ENCODE results near the gene UCN2. TPM values are rescaled to one million over a fixed set of nuclear protein-coding genes. Genes with fewer than 3 reads are reported as not detected.

The UCN2 gene
- total and polyA plus RNA-seq, 2 of the 8 experiments (the other 6 are each of a cell fraction or from before 2014, with no cell fraction given), result 0.14 TPM; not detected in 1

DNA sequence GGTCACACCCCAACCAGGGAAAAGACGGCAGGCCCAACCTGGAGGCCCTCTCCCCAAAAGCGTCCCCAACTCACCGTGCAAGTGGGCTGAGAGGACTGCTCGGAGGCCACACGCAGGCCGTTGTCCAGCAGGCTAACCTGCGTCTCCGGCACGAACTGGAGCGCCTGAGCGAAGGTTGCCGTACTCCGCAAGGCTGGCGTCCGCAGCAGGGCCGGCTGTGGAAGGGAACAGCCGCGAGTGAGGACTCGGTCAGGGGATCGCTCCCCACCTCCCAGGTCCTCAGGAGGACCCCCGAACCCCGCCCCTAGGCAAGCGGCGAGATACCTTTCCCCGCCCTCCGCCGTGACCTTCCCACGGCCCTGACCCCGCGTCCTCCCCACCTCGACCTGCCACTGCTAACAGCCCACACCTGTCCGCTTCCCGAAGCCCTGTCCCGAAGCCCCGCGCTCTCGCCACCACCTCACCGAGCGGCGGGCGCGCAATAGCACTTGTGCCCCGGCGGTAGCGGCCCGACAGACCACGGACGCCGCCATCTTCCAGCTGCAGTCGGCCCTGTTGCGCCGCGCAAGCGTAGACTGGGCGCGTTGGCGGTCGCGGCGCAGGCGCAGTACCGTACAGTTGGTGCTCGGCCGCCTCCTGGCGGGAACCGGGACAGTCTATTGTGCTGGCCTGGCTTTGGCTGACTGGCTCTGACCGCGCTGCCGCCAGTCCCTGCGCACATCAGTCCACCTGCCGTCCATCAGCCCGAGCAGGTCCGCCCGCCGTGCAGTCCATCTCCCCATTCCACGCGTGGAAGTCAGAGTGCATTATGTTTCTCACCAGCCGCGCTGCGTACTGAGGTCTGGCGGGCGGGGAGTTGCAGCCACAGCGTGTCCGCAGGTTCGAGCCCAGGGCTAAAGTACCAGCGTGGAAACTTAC lies 45.8 kb upstream of the UCN2 start, which contains the start of gene UQCRC1 (continued):
- TF ChIP-seq, protein P1, sequence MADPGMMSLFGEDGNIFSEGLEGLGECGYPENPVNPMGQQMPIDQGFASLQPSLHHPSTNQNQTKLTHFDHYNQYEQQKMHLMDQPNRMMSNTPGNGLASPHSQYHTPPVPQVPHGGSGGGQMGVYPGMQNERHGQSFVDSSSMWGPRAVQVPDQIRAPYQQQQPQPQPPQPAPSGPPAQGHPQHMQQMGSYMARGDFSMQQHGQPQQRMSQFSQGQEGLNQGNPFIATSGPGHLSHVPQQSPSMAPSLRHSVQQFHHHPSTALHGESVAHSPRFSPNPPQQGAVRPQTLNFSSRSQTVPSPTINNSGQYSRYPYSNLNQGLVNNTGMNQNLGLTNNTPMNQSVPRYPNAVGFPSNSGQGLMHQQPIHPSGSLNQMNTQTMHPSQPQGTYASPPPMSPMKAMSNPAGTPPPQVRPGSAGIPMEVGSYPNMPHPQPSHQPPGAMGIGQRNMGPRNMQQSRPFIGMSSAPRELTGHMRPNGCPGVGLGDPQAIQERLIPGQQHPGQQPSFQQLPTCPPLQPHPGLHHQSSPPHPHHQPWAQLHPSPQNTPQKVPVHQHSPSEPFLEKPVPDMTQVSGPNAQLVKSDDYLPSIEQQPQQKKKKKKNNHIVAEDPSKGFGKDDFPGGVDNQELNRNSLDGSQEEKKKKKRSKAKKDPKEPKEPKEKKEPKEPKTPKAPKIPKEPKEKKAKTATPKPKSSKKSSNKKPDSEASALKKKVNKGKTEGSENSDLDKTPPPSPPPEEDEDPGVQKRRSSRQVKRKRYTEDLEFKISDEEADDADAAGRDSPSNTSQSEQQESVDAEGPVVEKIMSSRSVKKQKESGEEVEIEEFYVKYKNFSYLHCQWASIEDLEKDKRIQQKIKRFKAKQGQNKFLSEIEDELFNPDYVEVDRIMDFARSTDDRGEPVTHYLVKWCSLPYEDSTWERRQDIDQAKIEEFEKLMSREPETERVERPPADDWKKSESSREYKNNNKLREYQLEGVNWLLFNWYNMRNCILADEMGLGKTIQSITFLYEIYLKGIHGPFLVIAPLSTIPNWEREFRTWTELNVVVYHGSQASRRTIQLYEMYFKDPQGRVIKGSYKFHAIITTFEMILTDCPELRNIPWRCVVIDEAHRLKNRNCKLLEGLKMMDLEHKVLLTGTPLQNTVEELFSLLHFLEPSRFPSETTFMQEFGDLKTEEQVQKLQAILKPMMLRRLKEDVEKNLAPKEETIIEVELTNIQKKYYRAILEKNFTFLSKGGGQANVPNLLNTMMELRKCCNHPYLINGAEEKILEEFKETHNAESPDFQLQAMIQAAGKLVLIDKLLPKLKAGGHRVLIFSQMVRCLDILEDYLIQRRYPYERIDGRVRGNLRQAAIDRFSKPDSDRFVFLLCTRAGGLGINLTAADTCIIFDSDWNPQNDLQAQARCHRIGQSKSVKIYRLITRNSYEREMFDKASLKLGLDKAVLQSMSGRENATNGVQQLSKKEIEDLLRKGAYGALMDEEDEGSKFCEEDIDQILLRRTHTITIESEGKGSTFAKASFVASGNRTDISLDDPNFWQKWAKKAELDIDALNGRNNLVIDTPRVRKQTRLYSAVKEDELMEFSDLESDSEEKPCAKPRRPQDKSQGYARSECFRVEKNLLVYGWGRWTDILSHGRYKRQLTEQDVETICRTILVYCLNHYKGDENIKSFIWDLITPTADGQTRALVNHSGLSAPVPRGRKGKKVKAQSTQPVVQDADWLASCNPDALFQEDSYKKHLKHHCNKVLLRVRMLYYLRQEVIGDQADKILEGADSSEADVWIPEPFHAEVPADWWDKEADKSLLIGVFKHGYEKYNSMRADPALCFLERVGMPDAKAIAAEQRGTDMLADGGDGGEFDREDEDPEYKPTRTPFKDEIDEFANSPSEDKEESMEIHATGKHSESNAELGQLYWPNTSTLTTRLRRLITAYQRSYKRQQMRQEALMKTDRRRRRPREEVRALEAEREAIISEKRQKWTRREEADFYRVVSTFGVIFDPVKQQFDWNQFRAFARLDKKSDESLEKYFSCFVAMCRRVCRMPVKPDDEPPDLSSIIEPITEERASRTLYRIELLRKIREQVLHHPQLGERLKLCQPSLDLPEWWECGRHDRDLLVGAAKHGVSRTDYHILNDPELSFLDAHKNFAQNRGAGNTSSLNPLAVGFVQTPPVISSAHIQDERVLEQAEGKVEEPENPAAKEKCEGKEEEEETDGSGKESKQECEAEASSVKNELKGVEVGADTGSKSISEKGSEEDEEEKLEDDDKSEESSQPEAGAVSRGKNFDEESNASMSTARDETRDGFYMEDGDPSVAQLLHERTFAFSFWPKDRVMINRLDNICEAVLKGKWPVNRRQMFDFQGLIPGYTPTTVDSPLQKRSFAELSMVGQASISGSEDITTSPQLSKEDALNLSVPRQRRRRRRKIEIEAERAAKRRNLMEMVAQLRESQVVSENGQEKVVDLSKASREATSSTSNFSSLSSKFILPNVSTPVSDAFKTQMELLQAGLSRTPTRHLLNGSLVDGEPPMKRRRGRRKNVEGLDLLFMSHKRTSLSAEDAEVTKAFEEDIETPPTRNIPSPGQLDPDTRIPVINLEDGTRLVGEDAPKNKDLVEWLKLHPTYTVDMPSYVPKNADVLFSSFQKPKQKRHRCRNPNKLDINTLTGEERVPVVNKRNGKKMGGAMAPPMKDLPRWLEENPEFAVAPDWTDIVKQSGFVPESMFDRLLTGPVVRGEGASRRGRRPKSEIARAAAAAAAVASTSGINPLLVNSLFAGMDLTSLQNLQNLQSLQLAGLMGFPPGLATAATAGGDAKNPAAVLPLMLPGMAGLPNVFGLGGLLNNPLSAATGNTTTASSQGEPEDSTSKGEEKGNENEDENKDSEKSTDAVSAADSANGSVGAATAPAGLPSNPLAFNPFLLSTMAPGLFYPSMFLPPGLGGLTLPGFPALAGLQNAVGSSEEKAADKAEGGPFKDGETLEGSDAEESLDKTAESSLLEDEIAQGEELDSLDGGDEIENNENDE (IDR thresholded peaks at IDR 0.05; ENCODE audit: insufficient replicate concordance, low read length), result no peak
- TF ChIP-seq POLR2AphosphoS5 (IDR thresholded peaks at IDR 0.05; ENCODE audit: low read depth, low read length), result peak; percentile 91
- TF ChIP-seq SIX5 (IDR thresholded peaks at IDR 0.05; ENCODE audit: low read depth, low read length), result no peak
- TF ChIP-seq, protein P2, sequence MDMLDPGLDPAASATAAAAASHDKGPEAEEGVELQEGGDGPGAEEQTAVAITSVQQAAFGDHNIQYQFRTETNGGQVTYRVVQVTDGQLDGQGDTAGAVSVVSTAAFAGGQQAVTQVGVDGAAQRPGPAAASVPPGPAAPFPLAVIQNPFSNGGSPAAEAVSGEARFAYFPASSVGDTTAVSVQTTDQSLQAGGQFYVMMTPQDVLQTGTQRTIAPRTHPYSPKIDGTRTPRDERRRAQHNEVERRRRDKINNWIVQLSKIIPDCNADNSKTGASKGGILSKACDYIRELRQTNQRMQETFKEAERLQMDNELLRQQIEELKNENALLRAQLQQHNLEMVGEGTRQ (IDR thresholded peaks at IDR 0.05; ENCODE audit: low read length), result no peak
- no peak for TF ChIP-seq EZH2 (IDR thresholded peaks at IDR 0.05; ENCODE audit: low read depth, low read length, severe bottlenecking)
- peak; percentile 96 for TF ChIP-seq YY1 (IDR thresholded peaks at IDR 0.05; ENCODE audit: low read depth, low read length)
- no peak for TF ChIP-seq SP2 (IDR thresholded peaks at IDR 0.05; ENCODE audit: low read length)
- TF ChIP-seq CTBP2 (IDR thresholded peaks at IDR 0.05; ENCODE audit: borderline replicate concordance, insufficient read depth, insufficient read length, low read length), result no peak

Data from H1 (cell line).